Measurements from ENCODE around the gene B4GALT6.
A peak's percentile ranks its signal among the peaks of the same experiment; 100 is the strongest.
"Not testable (repeated sequence)": the region's sequence is repeated elsewhere in the genome, so short reads cannot be mapped to it uniquely, and the experiment has no call there.

The B4GALT6 gene, protein sequence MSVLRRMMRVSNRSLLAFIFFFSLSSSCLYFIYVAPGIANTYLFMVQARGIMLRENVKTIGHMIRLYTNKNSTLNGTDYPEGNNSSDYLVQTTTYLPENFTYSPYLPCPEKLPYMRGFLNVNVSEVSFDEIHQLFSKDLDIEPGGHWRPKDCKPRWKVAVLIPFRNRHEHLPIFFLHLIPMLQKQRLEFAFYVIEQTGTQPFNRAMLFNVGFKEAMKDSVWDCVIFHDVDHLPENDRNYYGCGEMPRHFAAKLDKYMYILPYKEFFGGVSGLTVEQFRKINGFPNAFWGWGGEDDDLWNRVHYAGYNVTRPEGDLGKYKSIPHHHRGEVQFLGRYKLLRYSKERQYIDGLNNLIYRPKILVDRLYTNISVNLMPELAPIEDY

DNA sequence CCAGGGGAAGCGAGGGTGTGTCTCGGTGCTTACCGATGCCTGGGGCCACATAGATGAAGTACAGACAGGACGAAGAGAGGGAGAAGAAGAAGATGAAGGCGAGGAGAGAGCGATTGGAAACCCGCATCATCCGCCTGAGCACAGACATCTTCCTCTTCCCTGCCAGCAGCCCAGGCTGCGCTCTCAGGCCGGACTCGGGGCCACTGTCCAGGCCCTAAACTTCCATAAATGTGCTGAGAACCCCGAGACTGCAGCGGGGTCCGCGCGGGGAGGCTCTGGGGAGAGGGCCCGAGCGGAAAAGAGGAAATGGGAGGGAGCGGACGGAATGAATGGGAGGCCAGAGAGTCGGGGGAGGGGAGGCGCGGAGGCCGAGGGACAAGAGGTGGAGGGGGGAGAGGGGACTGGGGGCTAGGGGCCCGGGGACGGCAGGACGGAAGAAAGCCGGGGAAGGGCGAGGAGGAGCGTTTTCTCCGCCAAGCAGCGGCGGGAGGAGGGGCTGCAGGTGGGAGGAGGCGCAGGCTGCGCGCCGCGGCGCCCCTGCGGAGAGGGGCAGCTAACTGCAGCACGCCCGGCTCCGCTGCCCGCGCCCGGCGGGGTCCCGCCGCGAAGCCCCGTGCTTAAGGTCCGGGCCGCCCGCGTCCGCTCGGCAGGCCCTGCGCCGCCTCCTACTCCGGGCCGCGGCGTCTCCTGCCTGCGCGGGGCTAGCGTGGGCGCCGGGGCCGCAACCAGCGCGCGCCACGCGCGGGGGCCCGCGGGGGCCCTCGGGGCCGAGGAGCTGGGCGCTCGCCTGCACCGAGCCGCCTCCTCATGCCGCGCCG lies at the start of gene B4GALT6:
Gene B4GALT6, minus strand, starts transcription at position 303 of the 818 bp plus-strand sequence. Its CDS starts 155 bp downstream, at position 148.
- DNase-seq (ENCODE audit: low read depth in 4 of 4, low spot score in 1 of 4), result peak in 1 of 4 experiments; percentile 16

DNA sequence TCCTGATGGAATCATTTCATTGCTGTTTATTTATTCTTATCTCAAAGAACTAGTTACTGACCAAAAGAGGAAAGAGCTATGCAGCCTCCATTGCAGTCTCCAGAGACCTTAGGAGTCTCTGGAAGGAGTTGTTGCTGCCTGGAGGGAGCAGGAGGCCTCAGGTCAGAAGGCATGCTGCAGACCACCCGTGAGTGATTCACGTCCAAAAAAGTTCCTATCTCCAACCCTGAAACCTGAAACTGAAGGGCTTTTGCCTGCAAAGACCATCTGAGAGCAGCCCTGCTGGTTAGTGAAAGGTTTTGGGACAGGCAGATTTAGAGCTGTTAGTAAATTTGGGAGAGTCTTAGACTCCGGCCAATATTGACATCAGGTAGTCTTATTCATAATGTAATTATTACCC lies 47.2 kb upstream of the B4GALT6 start:
- no peak for DNase-seq (ENCODE audit: low read depth in 4 of 4, low spot score in 1 of 4)

DNA sequence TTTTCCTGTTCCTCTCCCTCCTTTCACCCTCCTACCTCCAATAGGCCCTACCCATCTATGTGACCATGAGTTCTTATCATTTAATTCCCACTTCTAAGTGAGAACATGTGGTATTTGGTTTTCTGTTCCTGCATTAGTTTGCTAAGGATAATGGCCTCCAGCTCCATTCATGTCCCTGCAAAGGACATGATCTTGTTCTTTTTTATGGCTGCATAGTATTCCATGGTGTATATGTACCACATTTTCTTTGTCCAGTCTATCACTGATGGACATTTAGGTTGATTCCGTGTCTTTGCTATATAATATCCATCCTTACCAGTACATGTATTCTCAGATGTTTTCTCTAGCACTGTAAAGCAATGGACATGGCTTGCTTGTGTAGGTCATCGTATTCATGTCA lies 44.8 kb upstream of the B4GALT6 start:
- DNase-seq (ENCODE audit: low read depth in 4 of 4, low spot score in 1 of 4), result not testable (repeated sequence)

DNA sequence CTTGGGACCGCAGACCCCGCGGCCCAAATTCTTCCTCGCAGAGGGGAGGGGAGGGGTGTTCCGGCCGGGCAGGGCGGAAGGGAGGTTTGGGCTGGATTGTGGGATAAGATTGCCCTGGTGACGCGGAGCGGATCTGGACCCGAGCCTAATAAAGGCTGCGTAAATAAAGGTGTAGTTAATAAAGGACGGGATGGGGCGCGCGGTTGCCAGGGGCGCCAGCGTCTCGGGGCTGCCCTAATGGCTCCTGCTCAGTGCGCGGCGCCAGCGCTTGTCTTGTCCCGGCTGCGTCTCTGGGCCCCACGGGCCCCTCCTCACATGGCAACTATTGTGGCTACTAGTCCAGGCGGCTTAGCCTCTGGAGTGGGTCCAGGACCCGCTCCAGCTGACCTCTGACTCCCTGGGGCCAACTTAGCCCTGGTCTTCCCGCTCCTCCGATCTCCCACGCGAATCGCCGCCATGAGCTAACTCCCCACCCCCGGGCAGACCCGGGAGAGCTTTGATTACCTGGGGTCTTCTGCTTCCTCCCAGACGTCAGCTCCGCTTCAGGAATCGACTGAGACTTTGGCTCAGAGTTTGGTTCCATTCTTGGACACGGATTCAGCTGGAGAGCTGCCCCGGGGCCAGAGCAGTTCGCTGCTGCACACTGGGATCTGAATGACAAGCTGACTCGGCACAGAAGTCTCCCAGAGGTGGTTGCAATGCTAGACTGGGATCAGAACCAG lies 39.8 kb upstream of the B4GALT6 start:
- no peak for DNase-seq (ENCODE audit: low read depth in 4 of 4, low spot score in 1 of 4)

DNA sequence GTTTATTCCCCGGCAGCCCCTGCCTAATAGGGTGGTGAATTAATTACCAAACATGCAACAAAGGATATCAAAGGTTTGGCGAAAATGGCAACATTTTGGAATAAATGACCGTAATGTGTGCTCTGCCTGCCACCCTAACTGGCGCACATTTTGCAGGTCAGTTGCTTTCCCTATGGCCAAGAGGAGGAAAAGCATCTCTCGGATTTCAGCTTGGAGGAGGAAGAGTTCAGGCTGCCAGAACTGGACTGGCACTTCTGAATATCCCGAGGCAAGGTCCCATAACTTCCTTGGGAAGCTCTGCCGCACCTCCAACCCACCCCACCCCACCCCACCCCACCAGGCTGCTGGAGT lies 39.2 kb upstream of the B4GALT6 start:
- no peak for DNase-seq (ENCODE audit: low read depth in 4 of 4, low spot score in 1 of 4)

DNA sequence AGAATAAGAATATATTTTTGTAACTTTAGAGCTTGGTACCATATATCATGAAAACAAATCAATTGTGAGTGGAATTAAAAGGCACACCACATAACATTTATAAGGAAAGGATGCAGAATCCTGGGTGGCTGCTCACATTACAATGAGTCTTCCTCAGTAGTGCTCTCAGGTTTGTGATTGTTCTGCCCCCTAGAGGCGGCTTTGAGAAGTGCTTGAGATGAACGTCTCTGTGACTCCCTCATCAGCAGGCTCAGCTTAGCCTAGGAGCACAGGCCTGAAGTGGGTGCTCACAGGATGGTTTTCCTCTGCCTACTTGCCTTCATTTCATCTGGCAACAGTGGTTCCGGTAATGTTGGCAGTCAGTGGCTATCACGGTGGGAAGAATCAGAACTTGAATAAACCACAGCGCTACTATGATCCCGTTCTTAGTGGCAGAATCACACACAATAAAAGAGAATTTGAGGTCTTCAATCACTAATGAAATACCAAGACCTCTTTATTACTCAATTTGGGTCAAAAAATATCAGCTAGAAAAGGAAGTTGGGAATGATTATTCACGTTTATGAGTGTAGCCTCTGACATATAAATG lies 38.1 kb upstream of the B4GALT6 start:
- DNase-seq (ENCODE audit: low read depth in 4 of 4, low spot score in 1 of 4), result peak; percentile 58 to 71 (median 62)

DNA sequence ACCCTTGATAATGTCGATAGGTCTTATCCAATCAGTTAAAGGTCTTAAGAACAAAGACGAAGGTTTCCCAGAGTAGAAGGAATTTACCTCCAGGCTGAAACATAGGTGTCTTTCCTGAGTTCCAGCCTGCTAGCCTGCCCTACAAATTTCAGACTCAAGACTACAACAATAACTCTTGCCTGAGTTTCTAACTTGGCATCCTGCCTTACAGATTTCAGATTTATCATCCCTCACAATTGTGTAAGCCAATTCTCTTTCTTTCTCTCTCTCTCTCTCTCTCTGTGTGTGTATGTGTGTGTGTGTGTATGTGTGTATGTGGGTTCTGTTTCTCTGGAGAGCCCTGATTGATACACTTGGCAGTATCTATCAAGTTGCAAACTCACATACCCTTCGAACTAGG lies 37.2 kb upstream of the B4GALT6 start:
- no peak for DNase-seq (ENCODE audit: low read depth in 4 of 4, low spot score in 1 of 4)

DNA sequence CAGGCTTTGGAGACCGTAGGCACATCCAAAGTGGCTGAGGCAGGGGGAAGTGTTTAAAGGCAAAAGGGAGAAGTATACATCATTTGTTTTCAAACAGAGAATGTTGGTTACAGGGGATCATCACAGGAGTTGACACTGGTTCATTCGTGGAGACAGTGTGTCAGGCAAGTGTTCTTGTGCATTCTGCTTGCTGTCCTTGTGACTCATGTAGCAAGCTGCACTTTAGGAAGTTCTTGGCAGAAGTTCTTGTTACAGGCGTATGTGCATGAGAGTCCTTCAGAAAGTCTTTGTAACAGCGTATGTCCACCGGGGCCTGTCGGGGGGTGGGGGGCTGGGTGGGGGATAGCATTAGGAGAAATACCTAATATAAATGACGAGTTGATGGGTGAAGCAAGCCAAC lies 36.5 kb upstream of the B4GALT6 start:
- DNase-seq (ENCODE audit: low read depth in 4 of 4, low spot score in 1 of 4), result no peak

DNA sequence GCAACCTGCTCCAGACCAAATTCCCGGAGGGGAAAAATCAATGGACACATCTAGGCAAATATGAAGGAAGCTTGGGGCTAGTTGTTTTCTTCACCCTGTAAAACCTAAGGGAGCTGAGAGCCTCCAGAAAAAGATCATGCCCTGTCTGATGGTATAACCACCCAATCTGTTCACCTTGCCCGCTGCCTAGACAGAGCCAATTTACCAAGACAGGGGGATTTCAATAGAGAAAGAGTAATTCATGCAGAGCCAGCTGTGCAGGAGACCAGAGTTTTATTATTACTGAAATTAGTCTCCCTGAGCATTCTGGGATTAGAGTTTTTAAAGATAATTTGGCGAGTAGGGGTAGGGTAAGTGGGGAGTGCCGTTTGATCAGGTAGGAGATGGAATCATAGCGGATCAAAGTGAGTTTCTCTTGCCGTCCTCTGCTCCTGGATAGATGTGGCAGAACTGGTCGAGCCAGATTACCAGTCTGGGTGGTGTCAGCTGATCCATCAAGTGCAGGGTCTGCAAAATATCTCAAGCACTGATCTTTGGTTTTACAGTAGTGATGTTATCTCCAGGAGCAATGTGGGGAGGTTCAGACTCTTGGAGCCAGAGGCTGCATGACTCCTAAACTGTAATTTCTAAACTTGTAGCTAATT lies 35.1 kb upstream of the B4GALT6 start:
- no peak for DNase-seq (ENCODE audit: low read depth in 4 of 4, low spot score in 1 of 4)

DNA sequence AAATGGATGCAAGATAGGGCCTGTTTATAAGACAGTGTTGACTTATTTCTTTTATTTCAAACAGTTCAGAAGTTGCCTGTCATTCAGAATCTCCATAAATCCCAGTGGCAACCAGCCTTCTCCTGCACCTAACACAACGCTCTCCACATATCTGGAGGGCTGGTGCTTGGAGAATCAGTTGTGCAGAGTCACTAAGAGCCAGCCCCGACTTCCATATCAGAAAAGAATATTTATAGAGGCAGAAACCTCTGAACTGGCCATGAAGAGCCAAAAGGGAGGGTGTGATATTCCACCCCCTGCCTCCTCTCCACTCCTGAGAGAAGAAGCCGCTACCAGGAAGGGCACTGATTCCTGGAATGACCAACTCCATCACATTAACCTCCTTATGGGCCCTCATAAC lies 34.0 kb upstream of the B4GALT6 start:
- DNase-seq (ENCODE audit: low read depth in 4 of 4, low spot score in 1 of 4), result no peak

DNA sequence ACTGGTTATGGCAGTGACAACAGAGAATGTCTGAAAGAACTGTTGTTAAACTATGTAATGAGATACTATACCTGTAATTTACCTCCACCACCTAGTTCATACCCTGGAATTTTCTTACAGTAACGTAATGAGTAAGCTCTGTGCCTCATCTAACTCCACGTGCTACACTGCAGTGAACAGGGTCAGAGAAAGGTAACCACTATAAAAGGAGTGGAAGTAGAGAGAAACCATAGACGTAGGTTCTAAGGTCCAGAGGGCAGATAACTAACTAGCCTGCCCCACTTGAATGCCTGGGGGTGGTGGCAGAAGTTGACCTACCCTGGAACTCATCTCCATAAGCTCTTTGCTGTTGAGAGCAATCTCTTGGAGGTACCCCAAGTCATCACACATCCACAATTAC lies 32.0 kb upstream of the B4GALT6 start:
- no peak for DNase-seq (ENCODE audit: low read depth in 4 of 4, low spot score in 1 of 4)

DNA sequence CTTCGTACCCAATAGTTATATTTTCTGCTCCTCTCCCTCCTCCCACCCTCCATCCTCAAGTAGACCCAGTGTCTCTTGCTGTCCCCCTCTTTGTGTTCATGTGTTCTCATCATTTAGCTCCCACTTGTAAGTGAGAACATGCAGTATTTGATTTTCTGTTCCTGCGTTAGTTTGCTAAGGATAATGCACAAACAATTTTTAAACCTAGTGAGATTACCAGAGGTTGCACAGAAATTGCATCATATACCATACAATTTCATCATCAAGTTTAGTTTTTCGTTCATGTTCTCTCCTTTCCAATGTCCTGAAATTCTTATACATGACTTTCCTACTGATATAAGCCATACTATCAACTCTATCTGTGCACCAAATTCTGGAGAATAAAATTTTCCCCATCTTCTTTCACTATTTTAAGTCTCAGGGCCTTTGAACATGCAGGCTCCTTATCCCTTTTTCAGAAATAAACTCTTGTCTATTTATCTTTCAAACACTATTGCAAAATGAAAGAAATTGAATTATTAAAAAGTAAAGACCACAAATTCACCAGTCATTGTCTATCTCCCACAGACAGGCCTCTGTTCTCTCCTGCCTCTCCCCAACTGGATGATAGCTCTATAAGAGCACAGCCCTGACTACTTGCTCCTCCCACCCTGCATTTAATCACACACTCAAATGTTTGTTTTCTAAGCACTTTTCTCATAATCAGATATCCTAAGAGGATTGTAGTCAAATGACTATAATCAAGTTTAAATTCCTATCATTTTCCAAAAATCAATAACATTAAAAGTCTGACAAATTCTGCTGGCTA lies 27.2 kb upstream of the B4GALT6 start:
- no peak for DNase-seq (ENCODE audit: low read depth in 4 of 4, low spot score in 1 of 4)

DNA sequence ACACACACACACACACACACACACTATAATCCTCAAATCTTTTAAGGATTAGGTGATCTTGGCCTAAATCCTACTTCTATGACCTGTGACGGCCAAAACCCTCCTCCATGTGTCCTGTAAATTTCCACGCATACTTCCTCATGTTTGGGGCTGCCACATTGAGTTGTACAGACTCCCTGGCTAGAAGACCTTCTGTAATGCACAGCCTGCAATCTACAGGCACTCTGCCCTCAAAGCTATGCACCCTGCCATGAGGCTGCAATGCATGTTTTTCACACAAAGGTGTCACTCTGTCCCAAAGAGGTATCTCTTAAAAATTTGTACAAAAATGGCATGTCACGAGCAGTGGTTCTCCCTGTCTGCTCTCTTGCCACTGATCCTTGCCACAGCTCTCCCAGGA lies 26.4 kb upstream of the B4GALT6 start:
- DNase-seq (ENCODE audit: low read depth in 4 of 4, low spot score in 1 of 4), result no peak

DNA sequence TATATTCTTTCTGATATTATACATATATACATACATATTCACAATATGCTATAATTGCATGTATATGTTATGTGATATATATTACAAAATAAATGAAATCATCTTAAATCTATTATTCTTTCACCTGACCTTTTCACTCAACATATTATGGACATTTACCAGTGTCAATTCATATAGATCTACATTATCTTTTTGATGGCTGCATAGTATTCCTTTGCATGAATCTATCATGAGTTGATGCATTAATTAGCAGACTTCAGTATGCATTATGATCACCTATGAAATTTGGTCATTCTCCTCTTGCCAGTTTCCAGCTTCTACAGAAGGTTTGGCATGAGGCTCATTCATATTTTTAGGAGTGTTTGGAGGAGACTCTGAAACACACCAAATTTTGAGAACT lies 23.4 kb upstream of the B4GALT6 start:
- DNase-seq (ENCODE audit: low read depth in 4 of 4, low spot score in 1 of 4), result no peak

DNA sequence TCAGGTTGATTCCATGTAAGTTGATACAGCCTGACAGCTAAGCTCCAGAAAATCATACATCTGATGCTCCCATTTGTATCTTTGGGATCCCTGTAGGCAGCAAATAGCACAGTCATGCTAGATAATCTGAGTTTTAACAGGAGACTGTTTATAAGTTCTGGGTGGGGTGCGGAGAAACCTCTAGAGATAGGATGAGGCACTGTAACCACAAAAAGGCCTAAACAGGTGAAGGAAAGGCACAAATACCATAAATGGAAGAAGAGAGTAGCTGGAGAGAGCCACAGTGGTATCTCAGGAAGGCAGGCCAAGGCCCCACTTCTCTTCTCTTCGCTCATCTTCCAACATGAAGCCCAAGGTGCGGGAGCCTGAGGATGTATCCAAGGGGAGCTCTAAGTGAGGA lies 18.1 kb upstream of the B4GALT6 start:
- no peak for DNase-seq (ENCODE audit: low read depth in 4 of 4, low spot score in 1 of 4)

DNA sequence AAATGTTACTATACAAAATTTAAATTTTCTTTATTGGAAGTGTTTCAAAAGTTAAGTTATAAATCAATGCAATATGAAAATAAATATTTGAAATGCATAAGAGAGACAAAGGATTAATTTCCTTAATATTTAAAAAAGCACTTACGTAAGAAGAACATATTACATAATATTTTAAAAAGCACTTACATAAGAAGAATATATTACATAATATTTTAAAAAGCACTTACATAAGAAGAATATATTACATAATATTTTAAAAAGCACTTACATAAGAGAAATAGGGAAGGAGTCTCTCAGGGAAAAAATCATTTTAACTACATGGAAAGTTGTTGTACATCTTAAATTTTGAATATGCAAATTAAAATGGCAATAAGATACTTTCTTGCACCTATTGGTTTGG lies 17.4 kb upstream of the B4GALT6 start:
- no peak for DNase-seq (ENCODE audit: low read depth in 4 of 4, low spot score in 1 of 4)

DNA sequence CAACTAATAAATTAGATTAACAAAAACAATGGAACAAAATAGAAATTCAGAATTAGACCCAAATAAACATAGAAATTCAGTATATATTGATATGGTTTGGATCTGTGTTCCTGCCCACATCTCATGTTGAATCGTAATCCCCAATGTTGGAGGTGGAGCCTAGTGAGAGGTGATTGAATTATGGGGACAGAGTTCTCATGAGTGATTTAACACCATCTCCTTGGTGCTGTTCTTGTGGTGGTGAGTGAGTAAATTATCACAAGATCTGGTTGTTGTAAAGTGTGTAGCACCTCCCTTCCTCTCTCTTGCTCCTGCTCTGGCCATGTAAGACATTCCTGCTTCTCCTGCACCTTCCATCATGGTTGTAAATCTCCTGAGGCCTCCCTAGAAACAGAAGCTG lies 16.6 kb upstream of the B4GALT6 start:
- no peak for DNase-seq (ENCODE audit: low read depth in 4 of 4, low spot score in 1 of 4)

DNA sequence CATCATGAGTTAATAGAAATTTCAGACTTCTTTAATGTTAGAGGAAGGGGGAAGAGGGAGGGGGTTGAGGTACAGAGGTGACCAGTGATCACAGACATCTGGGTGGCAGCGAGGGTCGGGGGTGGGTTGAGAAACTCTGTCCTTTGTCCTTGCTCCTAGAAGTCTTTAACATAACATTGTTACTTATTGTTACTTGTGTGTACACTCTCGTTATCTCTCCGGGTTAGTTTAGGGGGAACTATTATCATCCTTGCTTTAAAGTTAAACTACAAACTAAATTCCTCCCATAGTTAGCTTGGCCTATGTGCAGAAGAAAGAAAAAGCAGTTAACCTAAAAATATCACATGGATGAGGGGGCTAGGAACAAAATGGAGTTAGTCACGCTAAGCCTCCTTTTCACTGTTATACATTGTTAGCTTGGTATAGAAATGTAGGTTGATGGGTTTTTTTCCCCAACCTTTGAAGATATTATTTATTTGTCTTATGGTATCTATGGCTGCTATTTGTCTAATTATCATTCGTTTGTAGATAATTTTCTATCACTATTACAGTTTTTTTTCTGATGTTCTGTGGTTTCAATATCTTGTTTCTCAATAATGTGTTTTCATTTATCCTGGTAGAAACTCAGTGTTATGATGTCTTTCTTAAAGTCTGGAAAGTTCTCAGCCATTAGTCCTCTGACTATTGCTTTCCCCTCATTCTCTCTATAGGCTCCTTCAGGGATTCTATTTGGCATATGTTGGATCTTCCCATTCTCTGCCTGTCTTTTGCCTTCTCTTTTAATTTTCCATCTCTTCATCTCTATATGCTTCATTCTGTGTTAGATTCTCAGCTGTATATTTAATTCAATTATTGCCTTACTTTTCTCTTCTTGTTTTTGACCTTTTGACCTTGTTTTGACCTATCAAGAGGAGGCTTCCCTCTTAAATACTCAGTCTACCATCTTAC lies 13.2 kb upstream of the B4GALT6 start:
- no peak for DNase-seq (ENCODE audit: low read depth in 4 of 4, low spot score in 1 of 4)

DNA sequence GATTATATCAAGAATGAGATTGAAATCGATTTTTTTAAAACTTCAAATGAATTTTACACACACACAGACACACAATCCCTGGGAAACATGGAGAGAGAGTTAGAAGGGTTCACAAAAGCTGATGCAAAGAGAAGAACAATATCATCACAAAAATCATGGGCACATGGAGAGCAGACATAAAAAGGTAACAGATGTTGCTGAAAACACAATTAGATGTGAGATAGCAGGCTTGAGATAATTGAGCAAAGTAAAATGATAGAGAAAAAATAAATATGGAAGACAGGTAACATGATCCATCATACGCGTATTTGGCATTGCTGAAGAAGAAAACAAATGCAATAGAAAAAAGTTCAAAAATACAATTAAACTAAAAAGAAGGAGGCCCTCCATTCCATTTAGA lies 11.6 kb upstream of the B4GALT6 start:
- no peak for DNase-seq (ENCODE audit: low read depth in 4 of 4, low spot score in 1 of 4)

Measured in stimulated activated CD4-positive, alpha-beta T cell treated with anti-CD3 and anti-CD28 coated beads, Interleukin-1b, Interleukin-23, amount 100 ng/mL, for 24 hours (primary cell).